Placental epithelial cell (primary cell): ENCODE data around the gene SERPINA1. TPM values are rescaled to one million over a fixed set of nuclear protein-coding genes. Genes with fewer than 3 reads are reported as not detected.

ENCODE experiments used
- total RNA-seq: library from RNA; depleted of rRNA; stranded (reverse); fragments of >200 nt; gene quantifications from 2 replicates; pipeline ENCODE4 v1.2.3, GENCODE V29; 2012

The SERPINA1 gene
- under 0.01 and 0.22 TPM in 2 replicates for total RNA-seq

GRCh38 chr14:94388384-94389103 lies at the start of gene SERPINA1:
SERPINA1 (minus strand) TSS chr14:94388602; CDS start chr14:94383237, 5,365 bp downstream.

GRCh38 chr14:94366146-94366915 lies 22.1 kb downstream of the SERPINA1 start, which contains the start of gene SERPINA2:
SERPINA2 (minus strand) TSS chr14:94366698.

Other genes starting within 250 kb of the SERPINA1 start
- gene PPP4R4, start 214.3 kb downstream of the SERPINA1 start, total RNA-seq: under 0.01 and 0.54 TPM in 2 replicates
- not detected in 2 replicates for gene SERPINA10, start 95.3 kb downstream of the SERPINA1 start, total RNA-seq
- gene SERPINA6, start 65.3 kb downstream of the SERPINA1 start, total RNA-seq: not detected in 2 replicates
- gene SERPINA2, start 21.9 kb downstream of the SERPINA1 start, total RNA-seq: not detected in 2 replicates
- not detected in 2 replicates for gene SERPINA11, start 64.2 kb upstream of the SERPINA1 start, total RNA-seq
- not detected in 2 replicates for gene SERPINA9, start 87.6 kb upstream of the SERPINA1 start, total RNA-seq
- gene SERPINA12, start 120.9 kb upstream of the SERPINA1 start, total RNA-seq: not detected in 2 replicates
- not detected in 2 replicates for gene SERPINA4, start 172.8 kb upstream of the SERPINA1 start, total RNA-seq
- not detected in 2 replicates for gene SERPINA5, start 192.8 kb upstream of the SERPINA1 start, total RNA-seq
- 0.54 TPM in 1 of 2 replicates, not detected in the other for gene SERPINA3, start 223.8 kb upstream of the SERPINA1 start, total RNA-seq